MM.1S (cell line): Measurements from ENCODE around the gene ITPR1.

Source experiments
- EZH2 ChIP-seq: fragments of 300-600 bp; sonication (generic); optimal IDR thresholded peaks from 2 replicates; pipeline ENCODE3; 2017; ENCODE audit warnings: low read depth, mild to moderate bottlenecking, antibody characterized with exemption, low read length, mixed read lengths
- TF ChIP-seq, protein P1 (sequence below): fragments of 300-600 bp; sonication (generic); IDR thresholded peaks from 2 replicates; pipeline ENCODE4 v1.5.1; 2016; ENCODE audit warnings: antibody characterized with exemption, low read length, mixed read lengths

- TF ChIP-seq EZH2, result no peak
- TF ChIP-seq, protein P1, sequence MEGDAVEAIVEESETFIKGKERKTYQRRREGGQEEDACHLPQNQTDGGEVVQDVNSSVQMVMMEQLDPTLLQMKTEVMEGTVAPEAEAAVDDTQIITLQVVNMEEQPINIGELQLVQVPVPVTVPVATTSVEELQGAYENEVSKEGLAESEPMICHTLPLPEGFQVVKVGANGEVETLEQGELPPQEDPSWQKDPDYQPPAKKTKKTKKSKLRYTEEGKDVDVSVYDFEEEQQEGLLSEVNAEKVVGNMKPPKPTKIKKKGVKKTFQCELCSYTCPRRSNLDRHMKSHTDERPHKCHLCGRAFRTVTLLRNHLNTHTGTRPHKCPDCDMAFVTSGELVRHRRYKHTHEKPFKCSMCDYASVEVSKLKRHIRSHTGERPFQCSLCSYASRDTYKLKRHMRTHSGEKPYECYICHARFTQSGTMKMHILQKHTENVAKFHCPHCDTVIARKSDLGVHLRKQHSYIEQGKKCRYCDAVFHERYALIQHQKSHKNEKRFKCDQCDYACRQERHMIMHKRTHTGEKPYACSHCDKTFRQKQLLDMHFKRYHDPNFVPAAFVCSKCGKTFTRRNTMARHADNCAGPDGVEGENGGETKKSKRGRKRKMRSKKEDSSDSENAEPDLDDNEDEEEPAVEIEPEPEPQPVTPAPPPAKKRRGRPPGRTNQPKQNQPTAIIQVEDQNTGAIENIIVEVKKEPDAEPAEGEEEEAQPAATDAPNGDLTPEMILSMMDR, result no peak
Observed at GRCh38 chr3:4568841-4569240, 75.7 kb downstream of the ITPR1 start.
